Immature natural killer cell (primary cell): ENCODE data around the gene SGMS1. TPM values are rescaled to one million over a fixed set of nuclear protein-coding genes. Genes with fewer than 3 reads are reported as not detected.

Experiments
- DNase-seq, 3 donors: peaks; one replicate each; pipeline ENCODE4 v3.0.0; 2022; ENCODE audit warnings: mixed read lengths in 1 of 3
- H3K27ac Mint-ChIP-seq, 6 donors: one replicate each; pipeline ENCODE4 v1.8.0; 2020; ENCODE audit warnings: mixed read lengths in 6 of 6, mild to moderate bottlenecking in 5 of 6, inconsistent platforms in 4 of 6, moderate library complexity in 3 of 6
- H3K27me3 Mint-ChIP-seq, 3 donors: one replicate each; pipeline ENCODE4 v1.8.0; 2020 to 2021; ENCODE audit warnings: low read depth in 3 of 3, mild to moderate bottlenecking in 3 of 3, mixed read lengths in 3 of 3, moderate library complexity in 3 of 3, inconsistent platforms in 1 of 3
- H3K36me3 Mint-ChIP-seq, 3 donors: one replicate each; pipeline ENCODE4 v1.8.0; 2020; ENCODE audit warnings: mixed read lengths in 3 of 3, inconsistent platforms in 2 of 3, mild to moderate bottlenecking in 2 of 3
- H3K4me1 Mint-ChIP-seq, 2 donors: one replicate each; pipeline ENCODE4 v1.8.0; 2020; ENCODE audit warnings: inconsistent platforms in 2 of 2, mild to moderate bottlenecking in 2 of 2, mixed read lengths in 2 of 2, moderate library complexity in 1 of 2
- H3K4me3 Mint-ChIP-seq, 5 donors: one replicate each; pipeline ENCODE4 v1.8.0; 2020; ENCODE audit warnings: mild to moderate bottlenecking in 5 of 5, mixed read lengths in 5 of 5, inconsistent platforms in 3 of 5, moderate library complexity in 3 of 5
- H3K9me3 Mint-ChIP-seq, 6 donors: one replicate each; pipeline ENCODE4 v1.8.0; 2020; ENCODE audit warnings: mild to moderate bottlenecking in 6 of 6, mixed read lengths in 6 of 6, inconsistent platforms in 4 of 6, moderate library complexity in 3 of 6
- polyA plus RNA-seq, 3 donors: library from polyadenylated mRNA; unstranded; fragments of 300-500 nt; fragmentation: Illumina TruSeq; gene quantifications; one replicate each; pipeline ENCODE4 v1.2.3, GENCODE V29; 2021

The SGMS1 gene
- polyA plus RNA-seq, 3 donors from 2014 or later, result 9.2 to 13.3 (median 11.8) TPM

DNA sequence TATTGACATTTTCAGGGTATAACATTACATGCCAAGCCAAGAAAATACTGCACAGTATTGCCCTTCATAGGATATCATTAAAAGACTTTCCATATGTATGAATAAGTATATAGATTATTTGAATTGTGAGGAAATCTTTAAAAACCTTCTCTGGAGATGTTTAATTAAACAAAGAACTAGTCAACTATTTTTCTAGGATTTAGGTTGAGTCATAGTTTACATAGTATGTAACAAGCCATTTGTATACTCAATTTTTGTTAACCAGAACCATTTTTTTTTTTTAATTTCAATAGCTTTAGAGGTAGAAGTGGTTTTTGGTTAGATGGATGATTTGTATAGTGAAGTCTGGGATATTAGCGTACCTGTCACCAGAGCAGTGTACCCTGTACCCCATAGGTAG lies 221.3 kb downstream of the SGMS1 start:
- H3K36me3 Mint-ChIP-seq, result peaks cover 4 to 10% (median 5%) of the 10 kb centered on the region in 3 donors
- peaks cover 0 to 5% (median 0%) of the 10 kb centered on the region in 6 donors for H3K9me3 Mint-ChIP-seq
- DNase-seq, result no peak
- peaks cover 0 to 37% of the 10 kb centered on the region in 2 donors for H3K4me1 Mint-ChIP-seq
- H3K27ac Mint-ChIP-seq, result no peak overlapping the region
- no peak overlapping the region for H3K4me3 Mint-ChIP-seq
- peaks cover 0 to 4% (median 0%) of the 10 kb centered on the region in 3 donors for H3K27me3 Mint-ChIP-seq

DNA sequence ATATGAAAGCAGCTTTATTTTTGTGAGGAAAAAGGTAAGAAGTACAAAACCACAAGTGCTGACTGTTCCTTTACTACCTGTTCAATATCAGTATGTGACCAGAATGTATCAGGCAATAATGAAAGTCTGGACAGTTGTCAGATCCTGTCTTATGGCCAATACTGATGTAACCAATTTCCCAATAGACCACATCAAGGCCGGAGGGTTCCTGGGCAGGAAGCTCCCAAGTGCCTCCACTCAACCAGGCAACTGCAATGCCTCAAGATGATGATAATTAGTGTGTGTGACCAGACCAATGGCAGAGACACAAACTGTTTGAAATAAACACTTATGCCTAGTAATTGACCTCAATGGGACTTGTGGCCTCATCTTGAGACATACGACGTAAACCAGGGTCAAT lies 223.1 kb downstream of the SGMS1 start:
- Mint-ChIP-seq H3K9me3 (no peaks in the 10 kb centered on the region), H3K4me1 (peaks cover 10 to 53% of the 10 kb centered on the region in 2 donors), H3K27me3 (peaks cover 0 to 4% (median 0%) of the 10 kb centered on the region in 3 donors), H3K36me3 (peaks cover 0 to 4% (median 0%) of the 10 kb centered on the region in 3 donors), H3K4me3 (no peak overlapping the region), H3K27ac (no peak overlapping the region)
- no peak for DNase-seq

DNA sequence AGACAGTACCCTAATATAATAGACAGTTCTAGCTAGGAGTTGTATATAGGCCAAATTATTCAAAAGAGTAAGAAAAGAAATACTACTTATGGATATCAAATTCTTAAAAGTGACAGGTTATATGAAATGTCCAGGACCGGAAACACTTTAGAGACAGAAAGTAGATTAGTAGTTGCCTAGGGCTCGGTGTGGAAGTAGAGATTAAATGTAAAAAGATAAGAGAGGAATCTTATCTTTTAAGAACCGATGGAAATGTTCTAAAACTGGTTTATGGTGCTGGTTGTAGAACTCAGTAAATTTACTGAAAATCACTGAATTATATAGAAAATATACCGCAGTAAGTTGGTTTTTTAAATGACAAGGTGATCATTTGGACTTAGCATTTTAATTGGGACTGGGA lies 224.9 kb downstream of the SGMS1 start:
- H3K36me3 Mint-ChIP-seq, result peaks cover 0 to 1% (median 0%) of the 10 kb centered on the region in 3 donors
- H3K4me3 Mint-ChIP-seq, result no peak overlapping the region
- DNase-seq, result no peak
- peaks cover 10 to 53% of the 10 kb centered on the region in 2 donors for H3K4me1 Mint-ChIP-seq
- no peaks in the 10 kb centered on the region for H3K9me3 Mint-ChIP-seq
- no peak overlapping the region for H3K27ac Mint-ChIP-seq
- peaks cover 0 to 4% (median 0%) of the 10 kb centered on the region in 3 donors for H3K27me3 Mint-ChIP-seq

DNA sequence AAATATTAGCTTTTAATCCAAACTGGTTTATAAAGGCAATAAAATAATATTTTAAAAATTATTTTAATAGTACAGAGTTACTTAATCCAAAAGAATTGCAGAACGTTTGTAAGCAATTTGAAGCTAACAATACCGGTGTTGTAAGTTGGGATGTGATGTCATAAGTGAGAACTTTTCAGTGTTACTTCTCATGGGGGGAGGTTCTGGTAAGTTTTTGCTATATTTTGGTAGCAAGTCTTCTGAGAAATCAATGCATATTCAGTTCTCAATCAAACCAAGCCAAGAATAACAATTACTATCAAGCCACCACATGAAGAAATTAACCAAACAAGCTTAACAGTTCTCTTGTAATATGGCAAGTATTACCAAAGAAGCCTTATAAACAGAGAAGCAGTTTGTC lies 225.4 kb downstream of the SGMS1 start:
- Mint-ChIP-seq H3K4me1 (peaks cover 10 to 50% of the 10 kb centered on the region in 2 donors), H3K4me3 (no peak overlapping the region), H3K9me3 (no peaks in the 10 kb centered on the region), H3K36me3 (no peaks in the 10 kb centered on the region), H3K27ac (no peak overlapping the region), H3K27me3 (peaks cover 0 to 4% (median 0%) of the 10 kb centered on the region in 3 donors)
- DNase-seq, result no peak

DNA sequence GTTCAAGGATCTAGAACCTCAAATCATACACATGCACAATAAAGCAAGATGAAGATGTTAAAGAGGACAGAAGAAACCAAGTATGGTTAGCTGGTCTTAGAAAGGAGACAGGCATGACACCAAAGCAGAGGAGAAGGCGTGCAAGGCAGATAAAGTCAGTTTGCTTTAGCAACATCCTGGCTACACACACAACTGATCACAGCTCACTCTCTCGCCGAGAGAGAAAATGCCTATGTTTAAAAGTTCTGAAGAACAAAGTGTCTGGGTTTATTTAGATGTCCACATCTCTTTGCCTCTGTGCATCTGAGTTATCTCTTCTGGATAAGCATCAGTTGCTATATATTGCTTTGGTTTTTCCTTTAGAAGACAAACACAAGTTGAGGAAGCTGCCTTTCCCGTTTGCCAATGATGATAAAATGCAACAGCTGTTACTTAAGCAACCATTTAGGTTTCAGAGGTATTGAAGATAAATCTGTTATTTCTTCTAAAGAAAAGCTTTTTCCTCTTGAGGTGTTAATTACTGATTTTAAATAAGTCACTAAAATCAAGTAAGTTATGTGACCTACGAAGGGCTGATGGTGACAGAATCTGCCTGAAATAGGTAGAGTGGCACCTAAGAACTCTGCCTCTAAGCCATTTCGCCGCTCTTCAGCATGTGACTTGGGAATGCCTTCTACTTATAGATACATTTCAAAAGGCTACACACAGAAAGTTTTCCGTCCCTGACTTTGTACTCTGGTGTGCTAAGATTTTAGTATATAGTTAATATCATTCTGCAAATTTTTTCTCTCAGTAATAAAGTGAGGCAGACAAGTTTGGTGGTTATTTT lies 226.2 kb downstream of the SGMS1 start:
- Mint-ChIP-seq H3K9me3 (no peaks in the 10 kb centered on the region), H3K27me3 (peaks cover 0 to 4% (median 0%) of the 10 kb centered on the region in 3 donors), H3K4me3 (peak overlapping the region in 1 of 5 donors; percentile 33), H3K36me3 (no peaks in the 10 kb centered on the region), H3K27ac (no peak overlapping the region), H3K4me1 (peaks cover 10 to 42% of the 10 kb centered on the region in 2 donors)
- DNase-seq, result no peak

DNA sequence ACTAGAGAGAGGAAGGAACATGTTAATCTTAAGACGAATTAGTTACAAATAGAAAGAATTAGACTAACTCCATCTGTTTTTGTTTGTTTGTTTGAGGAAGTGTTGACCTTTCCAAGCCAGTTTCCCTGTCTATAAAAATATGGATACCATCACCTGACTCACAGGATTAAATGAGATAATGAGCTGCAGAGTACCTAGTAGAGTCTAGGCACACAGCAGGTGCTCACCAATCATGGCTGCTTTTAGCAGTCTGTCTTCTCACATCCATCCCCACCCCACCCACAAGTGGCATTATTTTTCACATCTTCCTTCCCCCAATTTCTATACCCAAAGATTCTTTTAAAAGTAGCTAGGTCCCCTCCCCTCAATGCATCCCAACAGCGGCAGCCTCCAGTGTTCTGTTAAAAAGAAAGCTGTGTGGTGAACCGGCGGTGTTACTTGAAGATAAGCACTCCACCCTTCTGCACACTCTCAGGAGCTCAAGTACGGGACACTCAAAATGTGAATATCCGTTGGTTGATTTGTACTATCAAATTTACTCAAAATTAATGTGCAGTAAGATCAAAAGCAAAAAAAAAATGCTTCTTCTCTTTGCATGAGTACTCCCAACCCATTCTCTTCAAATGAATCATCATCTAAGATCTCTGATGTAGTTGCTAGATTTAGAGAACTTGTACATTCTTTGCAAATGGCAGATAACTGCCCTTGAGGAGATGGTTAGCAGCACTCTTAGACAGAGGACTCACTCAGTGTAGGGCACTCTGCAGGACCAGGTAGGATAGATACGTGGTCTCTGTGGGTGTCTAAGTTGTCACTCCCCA lies 227.1 kb downstream of the SGMS1 start:
- DNase-seq, result no peak
- H3K27ac Mint-ChIP-seq, result peak overlapping the region in 1 of 6 donors; percentile 28
- H3K4me1 Mint-ChIP-seq, result peaks cover 10 to 37% of the 10 kb centered on the region in 2 donors
- H3K27me3 Mint-ChIP-seq, result peaks cover 0 to 4% (median 0%) of the 10 kb centered on the region in 3 donors
- H3K4me3 Mint-ChIP-seq, result peak overlapping the region in 2 of 5 donors; percentile 12 to 43
- H3K9me3 Mint-ChIP-seq, result no peaks in the 10 kb centered on the region
- H3K36me3 Mint-ChIP-seq, result no peaks in the 10 kb centered on the region

DNA sequence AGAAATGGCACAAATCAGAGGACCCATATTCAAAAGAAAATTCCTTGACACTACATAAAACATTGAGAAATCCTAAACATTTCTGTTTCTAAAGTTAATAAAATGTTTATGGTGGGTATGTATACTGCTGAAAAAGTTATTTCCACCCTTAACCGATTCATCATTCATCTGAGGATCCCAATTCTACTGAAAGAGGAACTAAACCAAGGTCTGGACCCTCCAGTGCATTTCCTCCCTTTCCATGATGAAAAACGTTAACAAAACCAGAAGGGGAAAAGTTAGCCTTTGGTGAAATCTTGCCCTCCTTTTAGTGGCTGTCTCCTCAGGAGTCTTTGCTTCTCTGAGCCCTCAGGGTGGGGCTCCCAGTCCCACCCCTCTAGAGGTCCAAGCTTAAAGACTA lies 227.9 kb downstream of the SGMS1 start:
- Mint-ChIP-seq H3K4me1 (peaks cover 10 to 37% of the 10 kb centered on the region in 2 donors), H3K27ac (no peak overlapping the region), H3K4me3 (no peak overlapping the region), H3K9me3 (no peaks in the 10 kb centered on the region), H3K36me3 (peaks cover 0 to 3% (median 1%) of the 10 kb centered on the region in 3 donors), H3K27me3 (peaks cover 0 to 3% (median 0%) of the 10 kb centered on the region in 3 donors)
- DNase-seq, result no peak

DNA sequence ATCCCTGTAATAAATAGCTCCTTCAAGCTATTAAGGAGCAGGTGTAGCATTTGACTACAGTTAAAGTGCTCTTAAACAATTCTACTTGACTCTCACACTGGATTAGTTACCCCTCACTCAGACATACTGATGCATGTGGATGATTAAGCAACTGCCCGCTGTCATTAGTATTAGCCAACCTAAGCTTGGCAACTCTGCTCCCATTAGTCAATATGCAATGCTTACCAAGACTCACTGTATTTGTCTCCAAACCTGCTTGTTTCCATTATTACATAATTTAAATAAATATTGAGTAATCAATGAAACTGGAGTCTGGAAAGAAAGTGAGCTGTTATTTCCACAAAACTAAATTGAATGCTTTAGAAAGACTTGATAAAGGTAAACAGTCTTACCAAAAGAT lies 228.5 kb downstream of the SGMS1 start:
- H3K27ac Mint-ChIP-seq, result no peak overlapping the region
- H3K9me3 Mint-ChIP-seq, result no peaks in the 10 kb centered on the region
- H3K27me3 Mint-ChIP-seq, result peaks cover 0 to 3% (median 0%) of the 10 kb centered on the region in 3 donors
- peaks cover 10 to 37% of the 10 kb centered on the region in 2 donors for H3K4me1 Mint-ChIP-seq
- DNase-seq, result no peak
- no peak overlapping the region for H3K4me3 Mint-ChIP-seq
- peaks cover 0 to 5% (median 4%) of the 10 kb centered on the region in 3 donors for H3K36me3 Mint-ChIP-seq

DNA sequence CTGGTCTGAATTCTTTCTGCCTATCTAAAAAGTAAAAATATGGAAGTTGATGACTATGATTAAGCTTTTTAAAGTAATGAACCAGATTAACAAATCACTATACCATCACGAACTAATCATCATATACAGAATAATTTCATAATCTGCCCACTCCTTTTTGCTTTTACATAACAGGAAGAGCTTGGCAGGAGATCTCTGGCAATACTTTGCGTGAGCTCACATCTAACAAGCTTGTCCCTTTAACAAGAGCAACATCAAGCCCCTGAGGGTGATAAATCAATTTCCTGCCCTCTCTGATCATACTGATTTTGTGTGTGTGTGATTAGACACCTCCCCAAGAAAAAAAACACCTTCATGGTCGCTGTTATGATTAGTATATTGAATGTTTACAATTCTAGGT lies 228.9 kb downstream of the SGMS1 start:
- Mint-ChIP-seq H3K9me3 (no peaks in the 10 kb centered on the region), H3K4me1 (peaks cover 10 to 37% of the 10 kb centered on the region in 2 donors), H3K4me3 (no peak overlapping the region), H3K27ac (no peak overlapping the region), H3K36me3 (peaks cover 0 to 5% (median 4%) of the 10 kb centered on the region in 3 donors), H3K27me3 (peaks cover 0 to 3% (median 0%) of the 10 kb centered on the region in 3 donors)
- no peak for DNase-seq

DNA sequence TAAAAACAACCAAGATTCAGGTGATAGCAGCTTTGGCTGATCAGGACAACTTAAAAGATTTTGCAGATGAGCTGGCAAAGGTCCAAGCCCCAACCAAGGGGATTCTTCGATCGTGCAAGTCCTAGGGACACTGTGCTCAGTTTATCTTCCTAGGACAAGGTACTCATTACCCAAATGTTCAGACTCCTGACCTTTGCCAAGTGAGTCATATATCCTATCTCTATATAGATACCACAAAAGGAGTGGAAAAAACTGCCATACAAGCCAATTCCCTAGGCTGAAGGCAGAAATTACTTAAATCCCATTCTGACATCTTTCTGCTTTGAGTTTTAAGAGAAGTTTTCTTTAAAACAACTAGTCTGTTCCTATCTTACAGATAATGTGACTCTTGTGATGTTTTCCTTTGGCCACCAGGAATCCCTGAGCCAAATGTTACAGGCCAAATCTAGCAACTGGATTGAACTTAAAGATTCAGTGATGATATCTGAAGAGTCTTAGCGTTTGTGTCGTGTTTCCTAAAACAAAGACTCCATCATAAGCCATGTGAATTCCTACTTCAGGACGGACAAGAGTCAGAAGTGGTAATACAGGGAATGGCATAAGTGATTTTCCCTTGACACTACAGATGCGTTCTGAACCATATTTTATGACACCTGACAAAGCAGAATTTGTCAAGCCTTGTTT lies 229.8 kb downstream of the SGMS1 start:
- H3K27me3 Mint-ChIP-seq, result peaks cover 0 to 3% (median 0%) of the 10 kb centered on the region in 3 donors
- H3K36me3 Mint-ChIP-seq, result peaks cover 0 to 5% (median 4%) of the 10 kb centered on the region in 3 donors
- no peak for DNase-seq
- H3K4me1 Mint-ChIP-seq, result peaks cover 10 to 31% of the 10 kb centered on the region in 2 donors
- H3K27ac Mint-ChIP-seq, result no peak overlapping the region
- H3K4me3 Mint-ChIP-seq, result no peak overlapping the region
- no peaks in the 10 kb centered on the region for H3K9me3 Mint-ChIP-seq

DNA sequence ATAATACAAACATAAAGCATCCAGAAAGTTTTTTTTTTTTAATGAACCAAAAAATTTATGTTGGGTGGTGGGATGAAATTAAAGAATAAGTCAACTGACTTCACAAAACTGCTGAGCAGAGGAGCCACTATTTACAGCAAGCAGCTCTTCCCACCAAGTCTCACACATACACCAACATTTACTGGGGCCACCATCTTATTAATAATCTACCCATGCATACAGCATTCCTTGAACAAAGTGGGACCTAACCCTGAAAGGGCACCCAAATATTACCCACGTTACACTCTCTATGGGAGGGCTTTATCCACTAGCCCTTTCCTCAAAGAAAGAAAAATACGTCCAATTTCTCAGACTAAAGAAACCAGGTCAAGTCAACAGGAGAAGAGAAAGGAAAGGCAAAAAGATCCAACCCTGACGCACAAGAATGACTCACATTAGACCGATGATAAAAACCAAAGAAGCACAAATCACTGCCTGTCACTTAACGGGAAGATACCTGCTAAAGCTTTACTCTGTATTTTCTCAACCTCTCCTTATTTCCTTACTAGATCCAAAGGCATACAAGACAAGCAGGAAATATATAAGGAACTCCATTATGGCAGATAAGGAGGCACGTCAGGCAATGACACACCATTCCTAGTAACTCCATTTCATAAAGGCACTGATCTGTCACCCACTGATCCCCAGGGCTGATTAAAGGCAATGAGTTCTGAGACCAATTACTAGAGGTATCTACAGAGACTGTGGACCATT lies 230.6 kb downstream of the SGMS1 start:
- H3K27ac Mint-ChIP-seq, result no peak overlapping the region
- DNase-seq, result no peak

DNA sequence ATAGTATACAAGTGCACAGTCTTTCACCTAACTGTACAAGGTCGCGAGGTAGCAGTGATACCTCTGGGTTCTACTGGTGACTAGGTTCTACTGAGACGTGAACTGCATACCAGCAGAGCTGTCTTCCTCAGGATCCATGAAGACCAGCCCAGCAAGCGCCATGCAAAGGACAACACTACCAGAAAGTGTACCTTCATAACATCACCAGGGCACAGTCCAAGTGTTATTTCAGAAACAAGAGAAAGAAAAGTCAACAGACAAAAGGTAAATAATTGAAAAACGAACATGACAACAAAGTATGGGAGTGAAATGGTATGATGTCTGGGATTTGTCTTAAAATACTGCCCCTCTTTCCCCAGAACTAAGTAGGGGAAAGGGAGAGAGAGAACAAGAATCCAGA lies 231.3 kb downstream of the SGMS1 start:
- Mint-ChIP-seq H3K4me1 (peaks cover 10 to 22% of the 10 kb centered on the region in 2 donors), H3K36me3 (peaks cover 0 to 5% (median 5%) of the 10 kb centered on the region in 3 donors), H3K9me3 (no peaks in the 10 kb centered on the region), H3K27ac (peak overlapping the region in 1 of 6 donors; percentile 43), H3K27me3 (peaks cover 0 to 3% (median 0%) of the 10 kb centered on the region in 3 donors), H3K4me3 (no peak overlapping the region)
- no peak for DNase-seq

More for the DNA sequence above, 230.6 kb downstream of the SGMS1 start:
- Mint-ChIP-seq H3K36me3 (peaks cover 0 to 5% (median 4%) of the 10 kb centered on the region in 3 donors), H3K4me3 (no peak overlapping the region), H3K4me1 (peaks cover 10 to 23% of the 10 kb centered on the region in 2 donors), H3K9me3 (no peaks in the 10 kb centered on the region), H3K27me3 (peaks cover 0 to 3% (median 0%) of the 10 kb centered on the region in 3 donors)

DNA sequence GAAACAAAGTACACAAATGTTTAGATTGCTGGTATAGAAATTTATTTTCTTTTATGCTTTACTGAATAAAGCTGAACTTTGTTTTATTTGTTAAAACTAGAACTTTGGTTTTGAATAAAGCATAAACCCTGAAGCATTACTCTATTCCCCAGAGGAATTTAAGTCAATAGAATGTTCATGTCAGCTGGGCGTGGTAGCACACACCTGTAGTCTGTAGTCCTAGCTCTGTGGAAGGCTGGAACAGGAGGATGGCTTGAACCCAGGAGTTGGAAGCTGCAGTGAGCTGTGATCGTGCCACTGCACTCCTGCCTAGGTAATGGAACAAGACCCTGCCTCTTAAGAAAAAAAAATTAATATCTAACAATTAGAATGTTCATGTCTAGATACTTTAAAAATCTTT lies 233.5 kb downstream of the SGMS1 start:
- Mint-ChIP-seq H3K4me1 (peaks cover 3 to 11% of the 10 kb centered on the region in 2 donors), H3K4me3 (no peak overlapping the region), H3K36me3 (peaks cover 0 to 8% (median 5%) of the 10 kb centered on the region in 3 donors), H3K9me3 (no peaks in the 10 kb centered on the region), H3K27me3 (no peaks in the 10 kb centered on the region), H3K27ac (no peak overlapping the region)
- DNase-seq, result no peak
